Activated CD4-positive, alpha-beta memory T cell treated with anti-CD3 and anti-CD28 coated beads for 36 hours (primary cell): ENCODE measurements around the gene IFNA16. TPM values are rescaled to one million over a fixed set of nuclear protein-coding genes. Genes with fewer than 3 reads are reported as not detected.
A peak's percentile ranks its signal among the peaks of the same experiment; 100 is the strongest.
"Not testable (repeated sequence)": the region's sequence is repeated elsewhere in the genome, so short reads cannot be mapped to it uniquely, and the experiment has no call there.

ENCODE experiments used
- CTCF ChIA-PET: fragments of 350-600 bp; sonication (Branson Sonifier 250); formaldehyde crosslinking; loops from one replicate; lab custom pipeline; 2021; ENCODE audit warnings: antibody characterized with exemption, inconsistent platforms; lab: Charles Lee
- POLR2A ChIA-PET: fragments of 350-600 bp; sonication (Branson Sonifier 250); formaldehyde crosslinking; loops from one replicate; lab custom pipeline; 2021; ENCODE audit warnings: antibody characterized with exemption; lab: Charles Lee
- DNase-seq: peaks from one replicate; pipeline ENCODE4 v3.0.0-alpha.2; 2020
- H3K27ac Mint-ChIP-seq: one replicate; pipeline ENCODE4 v1.8.0; 2021; ENCODE audit warnings: mixed read lengths
- H3K27me3 Mint-ChIP-seq: one replicate; pipeline ENCODE4 v1.8.0; 2021; ENCODE audit warnings: mixed read lengths
- H3K36me3 Mint-ChIP-seq: one replicate; pipeline ENCODE4 v1.8.0; 2021; ENCODE audit warnings: mixed read lengths
- H3K4me1 Mint-ChIP-seq: one replicate; pipeline ENCODE4 v1.8.0; 2021; ENCODE audit warnings: low read depth, mixed read lengths
- H3K4me3 Mint-ChIP-seq: one replicate; pipeline ENCODE4 v1.8.0; 2021; ENCODE audit warnings: mild to moderate bottlenecking, mixed read lengths
- H3K9me3 Mint-ChIP-seq: one replicate; pipeline ENCODE4 v1.8.0; 2021; ENCODE audit warnings: mixed read lengths
- intact Hi-C: fragments of 100-400 bp; cut with micrococcal nuclease; formaldehyde crosslinking; loops from one replicate; pipeline ENCODE4 v1.15.1; 2023
- total RNA-seq, 2 experiments: library from RNA; stranded (reverse); gene quantifications; one replicate each; pipeline ENCODE4 v1.2.3, GENCODE V29; 2021

The IFNA16 gene
- not detected for total RNA-seq

- H3K4me3 Mint-ChIP-seq, POLR2A ChIA-PET, H3K27ac Mint-ChIP-seq, DNase-seq, H3K9me3 Mint-ChIP-seq, intact Hi-C loops, H3K4me1 Mint-ChIP-seq, H3K36me3 Mint-ChIP-seq: not testable (repeated sequence)
- H3K27me3 Mint-ChIP-seq, result peaks cover 25% of the 10 kb centered on the region
- CTCF ChIA-PET, result interaction anchor here (1.0 to 1.1 kb wide), 2 partner anchors 22 to 36 kb away, joined by 3 to 5 read pairs; no protein-coding TSS in a partner anchor
These were observed at the start of gene IFNA16 for GRCh38 chr9:21217211-21217610. Gene IFNA16, minus strand, starts transcription at chr9:21217311. Its CDS starts 6 bp downstream, at chr9:21217305.

GRCh38 chr9:21265421-21266189 lies 48.5 kb upstream of the IFNA16 start:
- H3K9me3 Mint-ChIP-seq, result peaks cover 3% of the 10 kb centered on the region
- H3K4me3 Mint-ChIP-seq, result no peak overlapping the region
- ChIA-PET POLR2A (no interaction called here), CTCF (interaction anchor here (0.9 to 3.0 kb wide), 2 partner anchors 14 to 82 kb away, joined by 3 to 15 read pairs; no protein-coding TSS in a partner anchor)
- no peaks in the 10 kb centered on the region for H3K4me1 Mint-ChIP-seq
- no peaks in the 10 kb centered on the region for H3K36me3 Mint-ChIP-seq
- intact Hi-C loops, result no loop called here
- DNase-seq, result no peak
- H3K27ac Mint-ChIP-seq, result no peak overlapping the region
- H3K27me3 Mint-ChIP-seq, result peaks cover 7% of the 10 kb centered on the region

GRCh38 chr9:21255538-21256212 lies 38.6 kb upstream of the IFNA16 start:
- ChIA-PET CTCF (no interaction called here), POLR2A (no interaction called here)
- no peak for DNase-seq
- H3K4me3 Mint-ChIP-seq, result no peak overlapping the region
- intact Hi-C loops, result no loop called here
- peaks cover 4% of the 10 kb centered on the region for H3K4me1 Mint-ChIP-seq
- no peaks in the 10 kb centered on the region for H3K36me3 Mint-ChIP-seq
- peaks cover 2% of the 10 kb centered on the region for H3K27me3 Mint-ChIP-seq
- H3K27ac Mint-ChIP-seq, result no peak overlapping the region
- no peaks in the 10 kb centered on the region for H3K9me3 Mint-ChIP-seq

GRCh38 chr9:21252721-21253547 lies 35.8 kb upstream of the IFNA16 start:
- no peaks in the 10 kb centered on the region for H3K36me3 Mint-ChIP-seq

GRCh38 chr9:21251638-21252037 lies 34.5 kb upstream of the IFNA16 start:
- intact Hi-C loops, result loop anchor here (5.0 kb wide), 1 partner anchor 216 kb away; no protein-coding TSS in a partner anchor
- H3K9me3 Mint-ChIP-seq, result no peaks in the 10 kb centered on the region
- no peak for DNase-seq
- ChIA-PET CTCF (interaction anchor here (0.6 to 3.6 kb wide), 13 partner anchors 9 to 539 kb away, joined by 3 to 17 read pairs (median 6); partner anchors contain the start of gene IFNA8), POLR2A (no interaction called here)
- peaks cover 10% of the 10 kb centered on the region for H3K27me3 Mint-ChIP-seq
- no peak overlapping the region for H3K27ac Mint-ChIP-seq
- H3K36me3 Mint-ChIP-seq, result no peaks in the 10 kb centered on the region
- no peak overlapping the region for H3K4me3 Mint-ChIP-seq
- H3K4me1 Mint-ChIP-seq, result peaks cover 4% of the 10 kb centered on the region

More at GRCh38 chr9:21252721-21253547, 35.8 kb upstream of the IFNA16 start:
- ChIA-PET CTCF (interaction anchor here (0.5 to 3.6 kb wide), 25 partner anchors 8 to 756 kb away, joined by 3 to 17 read pairs (median 4); partner anchors contain the start of gene CDKN2B), POLR2A (no interaction called here)
- peaks cover 10% of the 10 kb centered on the region for H3K27me3 Mint-ChIP-seq
- H3K27ac Mint-ChIP-seq, result no peak overlapping the region
- H3K9me3 Mint-ChIP-seq, result no peaks in the 10 kb centered on the region
- H3K4me1 Mint-ChIP-seq, result peaks cover 4% of the 10 kb centered on the region
- DNase-seq, result peak; percentile 31
- intact Hi-C loops, result loop anchor here (5.0 kb wide), 1 partner anchor 214 kb away; no protein-coding TSS in a partner anchor
- H3K4me3 Mint-ChIP-seq, result no peak overlapping the region

- intact Hi-C loops, result loop anchor here (5.0 kb wide), 1 partner anchor 216 kb away; no protein-coding TSS in a partner anchor
- ChIA-PET CTCF (interaction anchor here (1.6 to 3.6 kb wide), 4 partner anchors 13 to 204 kb away, joined by 4 to 17 read pairs (median 14); no protein-coding TSS in a partner anchor), POLR2A (no interaction called here)
- peaks cover 4% of the 10 kb centered on the region for H3K4me1 Mint-ChIP-seq
- no peaks in the 10 kb centered on the region for H3K36me3 Mint-ChIP-seq
- no peak overlapping the region for H3K27ac Mint-ChIP-seq
- H3K4me3 Mint-ChIP-seq, result no peak overlapping the region
- H3K9me3 Mint-ChIP-seq, result no peaks in the 10 kb centered on the region
- DNase-seq, result no peak
- peaks cover 10% of the 10 kb centered on the region for H3K27me3 Mint-ChIP-seq
These were observed 34.1 kb upstream of the IFNA16 start for GRCh38 chr9:21251190-21251589.

GRCh38 chr9:21244836-21245235 lies 27.7 kb upstream of the IFNA16 start:
- CTCF ChIA-PET, result interaction anchor here (0.9 to 1.2 kb wide), 2 partner anchors 9 to 151 kb away, joined by 3 to 4 read pairs; no protein-coding TSS in a partner anchor
- H3K4me3 Mint-ChIP-seq, result no peak overlapping the region
- no peak for DNase-seq
- intact Hi-C loops, result no loop called here
- POLR2A ChIA-PET, result no interaction called here
- no peak overlapping the region for H3K27ac Mint-ChIP-seq
- no peaks in the 10 kb centered on the region for H3K9me3 Mint-ChIP-seq
- no peaks in the 10 kb centered on the region for H3K36me3 Mint-ChIP-seq
- H3K27me3 Mint-ChIP-seq, result peaks cover 16% of the 10 kb centered on the region
- no peaks in the 10 kb centered on the region for H3K4me1 Mint-ChIP-seq

- Mint-ChIP-seq H3K36me3 (no peaks in the 10 kb centered on the region), H3K27ac (no peak within 1 kb of the TSS), H3K4me1 (peaks cover 9% of the 10 kb centered on the region), H3K9me3 (no peaks in the 10 kb centered on the region), H3K27me3 (peaks cover 11% of the 10 kb centered on the region), H3K4me3 (no peak within 1 kb of the TSS)
- ChIA-PET POLR2A (no interaction called here), CTCF (no interaction called here)
- intact Hi-C loops, result loop anchor here (10.0 kb wide), 1 partner anchor 155 kb away; no protein-coding TSS in a partner anchor
- no peak for DNase-seq
These were observed 22.8 kb upstream of the IFNA16 start, which contains the start of gene IFNA14 for GRCh38 chr9:21239911-21240310. Gene IFNA14, minus strand, starts transcription at chr9:21240005. Its CDS starts 70 bp downstream, at chr9:21239935.

GRCh38 chr9:21236360-21236714 lies 19.2 kb upstream of the IFNA16 start:
- DNase-seq, H3K4me3 Mint-ChIP-seq, H3K27me3 Mint-ChIP-seq, H3K27ac Mint-ChIP-seq, H3K36me3 Mint-ChIP-seq, H3K9me3 Mint-ChIP-seq, H3K4me1 Mint-ChIP-seq: not testable (repeated sequence)
- ChIA-PET CTCF (interaction anchor here (0.6 to 2.7 kb wide), 20 partner anchors 9 to 741 kb away, joined by 3 to 13 read pairs (median 5); no protein-coding TSS in a partner anchor), POLR2A (interaction anchor here (0.6 kb wide), 1 partner anchor 978 kb away, joined by 3 read pairs; no protein-coding TSS in a partner anchor)
- intact Hi-C loops, result loop anchor here (10.0 kb wide), 1 partner anchor 158 kb away; no protein-coding TSS in a partner anchor

GRCh38 chr9:21235468-21236359 lies 18.6 kb upstream of the IFNA16 start:
- ChIA-PET CTCF (interaction anchor here (0.6 to 2.7 kb wide), 21 partner anchors 10 to 741 kb away, joined by 3 to 13 read pairs (median 5); no protein-coding TSS in a partner anchor), POLR2A (interaction anchor here (0.6 kb wide), 1 partner anchor 979 kb away, joined by 3 read pairs; no protein-coding TSS in a partner anchor)
- H3K9me3 Mint-ChIP-seq, H3K36me3 Mint-ChIP-seq, H3K27me3 Mint-ChIP-seq, H3K4me3 Mint-ChIP-seq, H3K27ac Mint-ChIP-seq, H3K4me1 Mint-ChIP-seq: not testable (repeated sequence)
- DNase-seq, result peak; percentile 33
- intact Hi-C loops, result loop anchor here (1.0 to 10.0 kb wide), 2 partner anchors 159 to 554 kb away; no protein-coding TSS in a partner anchor
